NCI-H2227 treated with DMSO at 0.1 percent for 48 hours (cell line): ENCODE measurements around the gene BZW2.

Source experiments
- DNase-seq: peaks from one replicate; lab custom pipeline; 2025; lab: John Stamatoyannopoulos, UW

BZW2 gene

DNA sequence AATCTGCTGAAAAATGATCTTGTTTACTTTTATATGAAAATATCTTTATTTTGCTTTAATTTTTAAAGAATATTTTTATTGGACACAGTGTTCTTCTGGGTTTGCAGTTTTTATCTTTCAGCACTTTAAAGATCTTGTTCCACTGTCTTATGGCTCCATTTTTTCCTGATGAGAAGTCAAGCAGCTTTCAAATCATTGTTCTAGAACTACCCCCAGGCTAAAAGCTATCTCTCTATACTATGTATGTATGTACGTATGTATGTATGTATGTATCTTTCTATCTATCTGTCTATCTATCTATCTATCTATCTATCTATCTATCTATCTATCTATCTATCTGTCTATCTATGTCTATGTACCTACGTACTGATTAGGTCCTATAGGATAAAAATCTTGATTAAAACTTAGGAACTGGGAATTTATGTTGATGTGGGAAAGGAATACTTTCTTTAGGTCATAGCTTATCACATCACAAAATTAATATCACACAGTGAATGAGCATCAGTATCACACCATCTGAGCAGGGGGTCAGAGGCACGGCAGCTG lies 72.2 kb downstream of the BZW2 start:
- DNase-seq: no peak

DNA sequence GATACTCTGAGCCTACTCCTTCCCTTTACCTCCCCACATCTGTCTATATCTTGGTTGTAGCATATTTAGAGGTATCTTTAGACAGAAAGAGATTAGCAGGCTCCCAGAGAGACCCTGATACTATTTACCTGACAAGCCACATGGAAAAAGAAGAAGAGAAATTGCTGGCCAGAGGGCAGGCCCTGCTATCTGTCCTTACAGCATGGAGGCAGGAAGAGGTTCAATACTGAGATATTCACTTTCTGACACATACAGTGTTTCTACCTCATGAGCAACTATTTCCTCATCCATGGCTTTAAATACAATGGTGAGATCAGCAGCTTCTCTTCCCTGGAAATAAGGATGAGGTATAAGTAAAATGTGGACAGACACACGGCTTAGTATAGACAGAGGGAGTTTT lies 73.7 kb downstream of the BZW2 start:
- DNase-seq: no peak

DNA sequence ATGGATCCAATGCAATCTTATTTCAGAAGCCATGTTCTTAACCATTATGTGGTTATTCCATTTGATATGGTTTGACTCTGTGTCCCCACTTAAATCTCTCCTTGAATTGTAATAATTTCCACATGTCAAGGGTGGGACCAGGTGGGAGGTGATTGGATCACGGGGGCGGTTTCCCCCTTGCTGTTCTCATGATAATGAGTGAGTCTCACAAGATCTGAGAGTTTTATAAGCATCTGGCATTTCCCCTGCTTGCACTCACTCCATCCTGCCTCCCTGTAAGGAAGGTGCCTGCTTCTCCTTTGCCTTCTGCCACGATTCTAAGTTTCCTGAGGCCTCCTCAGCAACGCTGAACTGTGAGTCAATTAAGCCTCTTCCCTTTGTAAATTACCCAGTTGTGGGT lies 75.6 kb downstream of the BZW2 start:
- DNase-seq: no peak

DNA sequence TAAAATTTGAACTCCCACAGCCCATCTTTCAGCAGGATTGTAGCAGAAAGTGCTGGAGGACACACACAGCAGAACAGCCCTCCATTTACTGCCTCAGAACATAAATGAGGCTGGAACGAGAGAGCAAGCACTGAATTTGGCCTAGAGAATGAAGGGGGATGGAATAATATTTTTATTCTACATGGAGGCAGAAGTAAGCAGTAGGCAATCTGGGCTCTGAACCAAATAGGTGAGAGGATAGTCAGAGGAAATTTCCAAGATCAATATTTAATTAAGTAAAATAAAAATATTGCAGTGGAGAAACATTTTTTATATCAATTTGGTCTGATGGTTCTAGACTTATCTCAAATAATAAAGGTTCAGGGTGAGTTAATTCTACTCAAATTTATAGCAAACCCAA lies 78.4 kb downstream of the BZW2 start:
- DNase-seq: no peak

DNA sequence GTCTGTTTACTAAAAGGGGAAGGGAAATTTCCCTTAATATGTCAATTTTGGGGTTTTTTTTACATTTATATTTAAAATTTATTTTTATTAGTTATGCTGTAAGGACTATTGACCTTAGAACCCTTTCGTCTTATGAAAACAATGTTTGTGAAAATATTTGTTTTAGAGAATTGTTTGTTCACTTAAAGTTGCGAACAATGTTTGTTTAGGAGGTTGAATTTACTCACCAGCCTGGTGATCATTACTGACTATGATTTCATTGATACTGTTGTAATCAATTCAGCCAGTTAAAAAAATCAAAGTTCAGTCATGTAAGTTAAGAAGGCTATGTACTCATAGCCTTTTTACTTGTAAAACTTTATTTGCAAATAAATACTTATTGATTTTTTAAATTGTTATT lies 80.2 kb downstream of the BZW2 start:
- DNase-seq: no peak

DNA sequence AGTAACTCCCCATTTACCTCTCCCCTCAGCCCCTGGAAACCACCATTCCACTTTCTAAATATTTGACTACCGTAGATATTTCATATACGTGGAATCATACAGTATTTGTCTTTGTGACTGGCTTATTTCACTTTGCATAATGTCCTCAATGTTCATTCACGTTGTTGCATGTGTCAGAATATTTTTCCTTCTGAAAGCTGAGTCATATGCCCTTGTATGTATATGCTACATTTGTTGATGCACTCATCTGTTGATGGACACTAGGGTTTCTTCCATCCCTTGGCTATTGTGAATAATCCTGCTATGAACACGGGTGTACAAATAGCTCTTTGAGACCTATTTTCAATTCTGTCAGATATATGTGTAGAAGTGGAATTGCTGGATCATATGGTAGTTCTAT lies 81.8 kb downstream of the BZW2 start:
- no peak for DNase-seq

DNA sequence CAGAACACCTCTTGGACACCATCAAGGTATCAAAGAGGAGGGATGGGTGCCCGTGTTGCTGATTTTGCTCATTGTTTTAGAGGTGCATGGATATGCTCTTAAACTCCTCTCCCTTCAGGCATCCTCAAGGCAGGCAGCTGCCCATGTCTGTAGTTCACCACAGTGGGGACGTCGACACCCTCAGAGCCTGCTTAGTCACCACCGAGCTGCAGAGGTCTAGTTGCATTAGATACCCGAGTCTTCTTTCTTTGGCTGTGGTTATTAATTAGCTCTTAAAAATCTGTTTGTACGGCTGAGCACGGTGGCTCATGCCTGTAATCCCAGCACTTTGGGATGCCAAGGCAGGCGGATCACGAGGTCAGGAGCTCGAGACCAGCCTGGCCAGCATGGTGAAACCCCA lies 82.8 kb downstream of the BZW2 start:
- DNase-seq: no peak

DNA sequence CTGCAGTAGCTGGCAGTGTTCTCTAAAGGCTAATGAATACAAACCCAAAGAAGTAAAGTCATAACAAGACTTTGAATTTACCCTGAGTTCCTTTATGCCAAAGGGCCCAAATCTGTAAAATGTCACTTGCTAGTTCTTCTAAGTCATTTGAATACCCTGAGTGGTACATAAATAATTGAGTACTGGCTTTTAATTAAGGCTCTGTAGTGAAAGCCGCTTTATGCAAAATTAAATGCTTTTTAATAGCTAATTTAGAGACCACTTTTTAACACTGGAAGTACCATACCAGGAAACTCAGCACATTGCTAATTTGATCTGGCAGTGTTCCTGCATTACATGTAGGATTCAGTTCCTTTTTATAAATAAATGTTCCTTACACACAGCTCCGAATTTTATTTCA lies 83.6 kb downstream of the BZW2 start:
- no peak for DNase-seq

DNA sequence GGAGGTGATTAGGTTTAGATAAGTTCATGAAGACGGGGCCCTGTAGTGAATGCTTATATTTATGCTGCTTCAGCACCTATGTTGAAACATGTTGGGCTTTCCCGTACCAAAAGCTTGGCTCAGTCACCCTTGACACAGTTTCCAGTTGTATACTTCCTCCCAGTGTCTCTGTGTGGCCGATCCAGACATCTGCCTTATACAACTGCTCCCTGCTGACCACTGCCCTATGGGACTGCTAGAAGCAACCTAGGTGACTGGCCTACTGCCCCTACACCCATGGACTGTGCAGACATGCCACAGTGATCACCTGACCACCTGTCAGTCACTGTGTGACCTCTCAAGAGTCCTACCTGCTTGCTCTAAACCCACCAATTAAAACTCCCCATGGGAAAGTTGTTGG lies 85.0 kb downstream of the BZW2 start:
- DNase-seq: no peak

DNA sequence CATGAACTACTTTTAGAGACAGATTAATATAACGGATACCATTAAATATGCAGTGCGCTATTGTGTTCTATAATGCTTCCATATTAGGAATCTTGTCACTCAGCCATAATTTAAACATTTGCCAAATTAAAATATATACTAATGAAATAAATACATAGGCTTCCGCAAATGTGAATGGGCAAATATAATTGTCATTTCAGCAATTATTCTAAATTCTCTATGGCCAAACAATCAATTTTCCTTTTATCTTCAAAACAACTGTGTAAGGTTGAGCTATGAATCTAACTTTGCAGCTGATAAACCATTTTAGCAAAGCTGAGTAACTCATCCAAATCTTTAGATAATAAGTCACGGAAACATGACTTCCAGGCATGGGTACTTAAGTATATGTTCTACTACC lies 86.8 kb downstream of the BZW2 start:
- no peak for DNase-seq

DNA sequence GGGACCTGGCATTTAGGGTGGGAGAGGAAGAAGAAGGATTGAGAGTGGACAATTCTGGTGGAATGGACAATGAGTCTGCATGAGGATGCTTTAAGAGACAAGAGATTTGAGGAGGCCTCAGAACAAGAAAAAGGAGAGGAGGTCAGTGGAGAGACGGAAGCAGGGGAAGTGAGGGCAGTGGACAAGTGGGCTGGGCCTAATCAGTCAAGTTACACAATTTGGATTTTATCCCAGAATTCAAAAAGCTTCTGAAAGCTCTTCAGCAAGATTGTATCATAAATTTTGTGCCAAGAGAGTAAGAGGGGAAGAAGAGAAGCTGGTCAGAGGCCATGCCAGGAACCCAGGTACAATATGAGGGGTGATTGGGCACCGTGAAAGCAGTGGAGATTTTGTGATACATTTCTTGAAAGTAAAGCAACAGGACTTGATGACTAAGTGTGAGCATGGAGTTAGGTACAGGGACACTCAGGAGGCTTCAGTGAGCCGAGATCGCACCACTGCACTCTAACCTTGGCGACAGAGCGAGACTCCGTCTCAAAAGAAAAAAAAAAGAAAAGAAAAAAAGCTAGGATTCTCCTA lies 88.3 kb downstream of the BZW2 start:
- DNase-seq: no peak

DNA sequence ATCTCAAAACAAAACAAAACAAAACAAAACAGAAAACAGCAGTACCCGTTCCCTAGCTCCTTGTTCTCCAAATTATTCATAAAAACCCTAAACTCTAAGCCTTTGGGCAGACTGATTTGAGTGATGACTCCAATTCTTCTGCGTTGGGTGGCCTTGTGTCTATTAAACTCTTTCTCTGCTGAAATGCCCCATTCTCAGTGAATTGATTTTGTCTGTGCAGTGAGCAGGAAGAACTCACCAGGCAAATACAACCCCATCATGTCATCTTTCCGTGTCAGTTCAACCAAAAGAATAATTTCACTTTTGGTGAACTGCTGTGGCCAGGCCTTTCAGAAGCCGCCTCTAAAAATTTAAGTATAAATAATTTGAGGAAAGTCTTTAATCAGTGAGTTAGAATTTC lies 89.0 kb downstream of the BZW2 start:
- DNase-seq: no peak

DNA sequence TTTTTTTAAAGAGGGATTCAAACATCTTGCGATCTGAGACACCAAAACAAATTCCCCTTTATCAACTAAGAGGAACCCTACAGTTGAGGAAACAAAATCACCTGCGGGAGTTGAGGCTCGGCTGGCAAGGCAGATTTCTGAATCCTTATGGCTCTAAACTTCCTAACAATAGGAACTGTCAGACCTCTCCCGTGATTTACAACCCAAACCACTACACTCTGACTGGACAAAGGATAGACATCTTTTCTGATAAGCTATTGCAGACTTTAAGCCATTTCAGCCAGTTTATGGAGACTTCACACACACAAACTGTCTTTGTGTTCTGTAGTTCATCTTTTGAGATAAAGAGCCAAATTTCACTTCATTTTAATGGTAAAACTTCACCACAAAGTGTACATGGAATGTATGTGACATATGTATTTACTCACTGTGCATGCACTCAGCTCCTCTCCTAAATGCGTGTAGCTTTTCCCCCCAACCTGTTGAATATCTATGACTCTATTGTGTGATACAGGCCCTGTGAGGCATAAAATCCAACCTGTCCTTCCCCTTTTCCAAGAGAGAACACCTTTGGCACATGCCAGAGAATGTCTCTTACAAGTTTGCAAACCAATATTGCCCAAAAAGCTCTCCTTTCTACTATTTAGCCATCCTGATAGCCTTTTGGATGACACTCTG lies 92.2 kb downstream of the BZW2 start:
- DNase-seq: no peak

DNA sequence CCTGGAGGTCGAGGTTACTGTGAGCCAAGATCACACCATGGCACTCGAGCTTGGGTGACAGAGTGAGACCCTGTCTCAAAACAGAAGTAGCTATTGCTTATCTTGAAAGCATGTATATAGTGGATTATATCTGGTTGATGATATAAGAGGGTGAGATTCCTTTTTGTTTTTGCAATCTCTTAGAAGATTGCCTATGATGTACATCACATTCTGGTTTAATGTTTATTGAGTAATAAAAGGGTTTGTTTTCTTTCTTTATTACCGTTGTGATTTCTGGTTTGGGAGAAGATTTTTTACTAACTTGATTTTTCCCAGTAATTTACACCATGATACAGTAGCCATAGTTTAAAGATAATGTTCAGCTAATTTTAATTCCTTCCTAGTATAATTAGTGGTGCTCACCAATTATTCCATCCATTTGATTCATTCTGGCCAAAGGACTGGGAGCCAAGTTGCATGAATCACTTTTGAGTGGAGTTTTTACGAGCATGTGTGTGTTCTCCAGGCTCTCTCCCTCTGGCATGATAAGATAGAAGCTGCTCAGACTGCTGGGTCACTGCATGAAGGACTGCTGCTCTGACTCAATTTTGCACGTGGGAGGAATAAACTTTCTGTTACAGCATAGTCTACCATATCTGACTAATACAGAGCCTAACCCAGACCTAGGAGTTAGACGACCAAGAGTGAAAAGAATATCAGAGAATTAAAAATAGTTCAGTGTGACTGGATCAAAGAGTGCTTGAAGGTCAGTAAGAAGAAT lies 94.1 kb downstream of the BZW2 start:
- no peak for DNase-seq

DNA sequence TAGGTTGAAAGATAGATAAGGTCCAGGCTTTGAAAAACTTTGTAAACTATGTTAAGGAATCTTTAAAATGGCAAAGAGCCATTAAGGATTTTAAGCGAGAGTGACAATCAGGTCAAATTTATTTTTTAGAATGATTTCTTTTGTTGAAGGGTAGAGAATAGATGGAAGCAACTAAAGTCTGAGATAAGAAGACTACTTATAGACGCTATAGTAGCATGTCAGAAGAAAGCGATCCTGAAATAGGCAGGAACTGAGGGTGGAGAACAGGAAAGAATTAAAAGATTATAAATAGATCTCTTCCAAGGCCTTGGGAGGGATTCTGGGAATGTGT lies 94.6 kb downstream of the BZW2 start:
- DNase-seq: no peak

DNA sequence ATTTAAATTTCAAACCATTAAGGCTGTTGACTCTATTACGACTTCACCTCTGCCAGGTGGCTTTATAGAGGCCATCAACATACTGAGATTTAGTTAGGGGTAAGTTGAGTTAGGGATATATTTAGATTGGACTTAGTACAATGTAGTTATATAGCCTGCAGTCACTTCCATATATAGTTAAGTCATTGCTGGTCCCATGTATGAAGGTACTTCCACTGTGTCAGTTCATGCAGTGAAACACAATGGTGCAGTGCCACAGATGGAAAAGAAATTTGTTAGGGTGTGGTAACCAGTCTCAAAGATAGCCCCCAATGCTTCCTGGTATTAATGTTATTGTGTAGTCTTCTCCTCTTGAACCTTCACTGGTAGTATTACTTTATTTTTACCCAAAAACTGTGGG lies 95.0 kb downstream of the BZW2 start:
- no peak for DNase-seq

DNA sequence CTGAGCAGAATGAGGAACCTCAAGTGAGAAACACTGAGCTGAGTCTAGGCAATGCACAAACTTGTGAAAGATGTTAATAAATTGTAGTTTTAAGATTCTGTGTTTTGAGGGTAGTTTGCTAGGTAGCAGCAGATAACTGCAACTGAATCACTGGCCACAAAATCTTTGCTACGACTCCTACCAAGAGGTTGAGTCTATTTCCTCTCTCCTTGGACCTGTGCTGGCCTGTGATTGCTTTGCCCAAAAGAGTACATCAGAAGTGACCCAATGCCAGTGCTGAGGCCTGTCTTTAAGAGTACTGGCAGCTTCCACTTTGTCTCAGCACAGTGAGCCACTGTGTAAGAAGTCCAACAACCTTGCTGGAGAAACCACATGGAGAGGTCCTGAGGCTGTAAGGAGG lies 95.7 kb downstream of the BZW2 start:
- no peak for DNase-seq

DNA sequence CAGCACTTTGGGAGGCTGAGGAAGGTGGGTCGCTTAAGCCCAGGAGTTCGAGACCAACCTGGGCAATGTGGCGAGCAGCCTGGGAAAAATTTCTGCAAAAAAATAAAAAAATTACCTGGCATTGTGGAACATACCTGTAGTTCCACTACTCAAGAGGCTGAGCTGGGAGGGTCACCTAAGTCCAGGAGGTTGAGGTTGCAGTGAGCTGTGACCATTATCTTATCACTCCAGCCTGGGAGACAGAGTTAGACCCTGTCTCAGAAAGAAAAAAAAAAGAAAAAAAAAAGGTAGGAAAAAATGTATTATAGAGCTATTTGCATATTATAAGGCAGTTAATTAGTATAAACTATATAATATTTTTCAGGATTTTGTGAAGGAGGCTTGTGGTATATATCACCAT lies 96.6 kb downstream of the BZW2 start:
- no peak for DNase-seq

DNA sequence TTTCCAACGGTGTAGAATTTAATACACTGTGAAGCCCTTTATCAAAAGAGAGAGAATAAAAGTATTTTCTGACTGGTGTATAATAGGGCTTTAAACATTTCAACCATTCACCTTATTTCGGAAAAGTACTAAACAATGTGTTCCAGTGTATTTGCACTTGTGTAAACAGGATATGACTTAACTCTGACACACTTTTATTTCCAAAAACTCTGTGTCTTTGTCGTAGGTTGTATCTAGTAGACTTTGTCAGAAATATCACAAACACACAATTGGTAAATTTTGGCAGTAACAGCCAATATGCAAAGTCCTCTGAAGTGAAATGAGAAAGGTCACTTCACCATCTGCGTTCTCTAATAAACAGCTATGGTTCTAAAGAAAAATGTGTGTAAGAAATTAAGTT lies 97.3 kb downstream of the BZW2 start:
- DNase-seq: no peak

DNA sequence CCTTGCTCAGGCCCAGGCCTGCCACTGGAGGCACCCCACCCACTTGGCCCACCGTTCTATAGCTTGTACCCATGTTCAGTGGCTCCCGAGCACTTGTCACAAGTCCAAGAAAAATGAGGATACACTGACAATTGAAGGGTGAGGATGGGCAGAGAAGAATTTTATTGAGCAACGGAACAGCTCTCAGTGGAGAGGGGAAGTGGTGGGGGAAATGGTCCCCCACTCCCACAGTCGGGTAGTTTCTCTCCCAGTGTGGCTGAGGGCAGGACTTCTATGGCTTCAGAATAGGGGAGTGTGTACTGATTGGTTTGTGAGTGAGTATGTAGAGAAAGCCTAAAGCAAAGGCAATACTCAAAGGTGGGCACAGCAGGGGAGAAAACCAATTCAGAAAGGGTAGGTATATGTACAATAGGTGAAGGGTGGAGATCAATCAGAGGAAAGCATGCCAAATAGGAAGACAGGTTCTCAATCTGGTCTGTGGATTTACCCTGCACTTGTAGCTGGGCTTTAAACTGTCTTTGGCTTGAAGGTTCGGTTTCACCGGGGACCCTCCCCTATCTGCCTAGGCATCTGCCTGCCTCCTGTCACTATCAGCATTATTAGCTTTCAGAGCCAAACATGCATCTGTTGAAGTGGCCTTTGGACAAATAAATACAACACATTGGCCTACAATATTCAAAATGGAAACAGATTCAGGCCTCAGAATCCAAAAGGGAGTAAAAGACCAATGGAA lies 98.7 kb downstream of the BZW2 start:
- DNase-seq: no peak

DNA sequence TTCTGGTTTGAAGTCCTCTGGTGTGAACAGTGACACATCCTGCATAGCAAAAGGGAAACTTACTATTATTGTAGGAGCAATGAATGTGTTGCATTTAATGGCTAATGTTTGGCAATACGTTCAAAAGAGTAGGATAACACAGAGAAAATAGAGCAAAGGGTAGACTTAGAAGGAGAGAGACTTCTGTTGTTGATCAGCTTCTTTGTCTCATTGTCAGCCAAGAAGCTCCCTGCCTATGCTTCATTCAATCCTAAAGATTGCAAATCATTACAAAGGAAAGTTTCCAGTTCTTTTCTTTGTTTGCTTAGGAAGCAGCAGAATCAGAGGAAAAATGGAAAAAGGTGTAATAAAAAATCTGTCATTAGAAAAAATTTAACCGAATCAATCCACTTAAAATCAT lies 99.7 kb downstream of the BZW2 start:
- DNase-seq: no peak

DNA sequence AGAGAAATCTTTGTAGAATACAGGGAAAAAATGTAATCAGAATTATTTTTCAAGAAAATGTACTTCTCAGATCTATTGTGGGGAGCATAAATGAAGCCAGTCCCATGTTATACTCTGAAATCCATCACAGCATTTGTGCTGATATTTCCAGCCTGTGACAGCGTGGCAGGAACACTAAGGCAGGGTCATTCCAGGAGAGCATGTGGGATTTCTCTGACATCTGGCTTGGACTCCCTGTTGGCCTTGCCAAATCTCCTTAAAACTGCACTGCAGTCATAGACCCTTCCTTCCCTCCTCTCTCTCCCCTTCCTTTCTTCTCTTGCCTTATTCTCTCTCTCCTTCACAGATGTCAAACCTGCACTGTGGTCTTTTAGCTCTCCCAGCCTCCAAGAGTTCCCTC lies 101.1 kb downstream of the BZW2 start:
- no peak for DNase-seq
